KMS-11 (cell line): ENCODE data around the gene RUSC1.
"Not testable (repeated sequence)": the region's sequence is repeated elsewhere in the genome, so short reads cannot be mapped to it uniquely, and the experiment has no call there.

Experiments used
- H2AFZ ChIP-seq: fragments of 200-600 bp; sonication (generic); 2 replicates; pipeline ENCODE4 v1.6.1; 2016; ENCODE audit warnings: antibody characterized with exemption, mixed run types, low read depth
- H3K27ac ChIP-seq: fragments of 200-600 bp; sonication (generic); 2 replicates; pipeline ENCODE4 v1.6.1; 2016; ENCODE audit warnings: mild to moderate bottlenecking, mixed run types
- H3K27me3 ChIP-seq: fragments of 200-600 bp; sonication (generic); 2 replicates; pipeline ENCODE4 v1.6.1; 2017; ENCODE audit warnings: mild to moderate bottlenecking, low read depth, mixed run types, moderate library complexity; ENCODE audit not compliant: insufficient read depth
- H3K36me3 ChIP-seq: fragments of 200-600 bp; sonication (generic); 2 replicates; pipeline ENCODE4 v1.6.1; 2017; ENCODE audit warnings: mild to moderate bottlenecking, mixed run types; ENCODE audit not compliant: insufficient read depth
- H3K4me1 ChIP-seq: fragments of 200-600 bp; sonication (generic); 2 replicates; pipeline ENCODE4 v1.6.1; 2016; ENCODE audit warnings: mild to moderate bottlenecking, low read depth, mixed run types; ENCODE audit not compliant: poor library complexity, severe bottlenecking
- H3K4me2 ChIP-seq: fragments of 200-600 bp; sonication (generic); 2 replicates; pipeline ENCODE4 v1.7.0; 2016; ENCODE audit warnings: mild to moderate bottlenecking, mixed run types
- H3K4me3 ChIP-seq: fragments of 200-600 bp; sonication (generic); IDR thresholded peaks from 2 replicates; pipeline ENCODE4 v1.6.1; 2017; ENCODE audit warnings: low read depth, low read length, mixed read lengths; ENCODE audit not compliant: insufficient read depth
- H3K79me2 ChIP-seq: fragments of 200-600 bp; sonication (generic); 2 replicates; pipeline ENCODE4 v1.6.1; 2016; ENCODE audit warnings: low read depth, mixed run types; ENCODE audit not compliant: insufficient read depth
- H3K9ac ChIP-seq: fragments of 200-600 bp; sonication (generic); 2 replicates; pipeline ENCODE4 v1.6.1; 2016; ENCODE audit warnings: mild to moderate bottlenecking, mixed run types
- H4K20me1 ChIP-seq: fragments of 200-600 bp; sonication (generic); 2 replicates; pipeline ENCODE4 v1.6.1; 2016; ENCODE audit warnings: mild to moderate bottlenecking, mixed run types; ENCODE audit not compliant: insufficient read depth
- TF ChIP-seq, protein P1 (sequence below): fragments of 200-600 bp; sonication (generic); conservative IDR thresholded peaks from 2 replicates; pipeline ENCODE4 v1.6.1; 2017; ENCODE audit warnings: low read depth, mild to moderate bottlenecking, antibody characterized with exemption, low read length, moderate library complexity, mixed read lengths

The RUSC1 gene

DNA sequence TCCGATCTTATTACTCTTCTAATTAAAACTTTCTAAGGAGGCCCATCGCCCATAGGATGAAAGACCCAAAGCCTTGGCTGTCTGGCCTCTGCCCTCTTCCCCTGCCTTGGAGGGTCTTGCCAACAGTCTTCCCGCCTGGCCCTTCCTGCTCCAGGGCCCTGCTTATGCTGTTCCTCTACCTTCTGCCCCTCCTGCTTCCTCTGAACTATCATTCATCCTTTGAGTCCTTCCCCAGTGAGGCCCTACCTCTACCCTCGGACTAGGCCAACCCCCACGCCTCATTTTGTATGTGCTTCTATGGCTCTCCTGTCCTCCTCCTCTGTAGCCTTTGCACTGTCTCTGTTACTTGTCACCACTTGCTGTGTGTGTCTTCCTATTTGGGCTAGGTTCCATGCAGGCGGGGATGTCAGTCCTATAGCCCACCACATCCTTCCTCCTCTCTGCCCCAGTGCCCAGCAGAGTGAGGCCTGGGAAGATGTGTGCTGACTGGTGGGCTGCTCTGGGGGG, 5.4 kb downstream of the RUSC1 start:
- H3K27ac ChIP-seq = peak overlapping the region; percentile 2; the same call in 1 of the 2 replicates
- no peaks in the 10 kb centered on the region; the same call in 1 of the 2 replicates for H3K36me3 ChIP-seq
- no peak overlapping the region for H3K4me2 ChIP-seq
- TF ChIP-seq, protein P1, sequence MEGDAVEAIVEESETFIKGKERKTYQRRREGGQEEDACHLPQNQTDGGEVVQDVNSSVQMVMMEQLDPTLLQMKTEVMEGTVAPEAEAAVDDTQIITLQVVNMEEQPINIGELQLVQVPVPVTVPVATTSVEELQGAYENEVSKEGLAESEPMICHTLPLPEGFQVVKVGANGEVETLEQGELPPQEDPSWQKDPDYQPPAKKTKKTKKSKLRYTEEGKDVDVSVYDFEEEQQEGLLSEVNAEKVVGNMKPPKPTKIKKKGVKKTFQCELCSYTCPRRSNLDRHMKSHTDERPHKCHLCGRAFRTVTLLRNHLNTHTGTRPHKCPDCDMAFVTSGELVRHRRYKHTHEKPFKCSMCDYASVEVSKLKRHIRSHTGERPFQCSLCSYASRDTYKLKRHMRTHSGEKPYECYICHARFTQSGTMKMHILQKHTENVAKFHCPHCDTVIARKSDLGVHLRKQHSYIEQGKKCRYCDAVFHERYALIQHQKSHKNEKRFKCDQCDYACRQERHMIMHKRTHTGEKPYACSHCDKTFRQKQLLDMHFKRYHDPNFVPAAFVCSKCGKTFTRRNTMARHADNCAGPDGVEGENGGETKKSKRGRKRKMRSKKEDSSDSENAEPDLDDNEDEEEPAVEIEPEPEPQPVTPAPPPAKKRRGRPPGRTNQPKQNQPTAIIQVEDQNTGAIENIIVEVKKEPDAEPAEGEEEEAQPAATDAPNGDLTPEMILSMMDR = no peak
- H2AFZ ChIP-seq = no peak overlapping the region
- no peaks in the 10 kb centered on the region for H3K79me2 ChIP-seq
- no peaks in the 10 kb centered on the region; the same call in 1 of the 2 replicates for H4K20me1 ChIP-seq
- H3K27me3 ChIP-seq = no peaks in the 10 kb centered on the region
- no peak overlapping the region for H3K9ac ChIP-seq
- no peak overlapping the region for H3K4me3 ChIP-seq
- peaks cover 20% of the 10 kb centered on the region for H3K4me1 ChIP-seq

DNA sequence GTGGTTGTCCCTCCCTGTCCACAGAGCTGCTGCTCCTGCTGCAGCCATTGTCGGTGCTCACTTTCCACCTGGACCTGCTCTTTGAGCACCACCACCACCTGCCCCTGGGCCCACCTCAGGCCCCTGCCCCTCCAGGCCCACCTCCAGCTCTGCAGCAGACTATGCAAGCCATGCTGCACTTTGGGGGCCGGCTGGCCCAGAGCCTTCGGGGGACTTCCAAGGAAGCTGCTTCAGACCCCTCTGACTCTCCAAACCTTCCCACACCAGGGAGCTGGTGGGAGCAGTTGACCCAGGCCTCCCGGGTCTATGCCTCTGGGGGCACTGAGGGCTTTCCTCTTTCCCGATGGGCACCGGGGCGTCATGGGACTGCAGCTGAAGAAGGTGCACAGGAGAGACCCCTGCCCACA, 5.9 kb downstream of the RUSC1 start:
- no peak overlapping the region for H3K9ac ChIP-seq
- H3K4me2 ChIP-seq = no peak overlapping the region

DNA sequence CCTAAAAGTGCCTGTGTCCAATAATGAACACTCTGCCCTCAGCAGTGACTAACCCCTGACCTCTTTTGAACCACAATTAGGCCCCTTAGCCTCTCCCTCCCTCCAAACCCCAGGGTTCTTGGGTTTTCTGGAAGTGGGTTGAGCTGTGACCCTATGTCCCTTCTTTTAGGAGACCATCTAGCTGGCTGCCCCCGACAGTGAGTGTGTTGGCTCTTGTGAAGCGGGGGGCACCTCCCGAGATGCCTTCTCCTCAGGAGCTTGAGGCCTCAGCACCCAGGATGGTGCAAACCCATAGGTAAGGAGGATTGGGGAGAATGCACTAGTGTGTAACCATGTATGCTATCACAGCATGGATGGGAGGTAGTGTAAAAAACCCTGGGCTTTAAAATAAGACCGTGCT, 7.3 kb downstream of the RUSC1 start:
- Histone ChIP-seq H3K27me3 (no peaks in the 10 kb centered on the region), H3K79me2 (no peaks in the 10 kb centered on the region), H3K4me2 (no peak overlapping the region), H2AFZ (no peak overlapping the region), H4K20me1 (no peaks in the 10 kb centered on the region; the same call in 1 of the 2 replicates), H3K27ac (peak overlapping the region; percentile 1; the same call in 1 of the 2 replicates), H3K36me3 (no peaks in the 10 kb centered on the region; the same call in 1 of the 2 replicates), H3K9ac (no peak overlapping the region), H3K4me1 (peaks cover 13% of the 10 kb centered on the region), H3K4me3 (no peak overlapping the region)
- TF ChIP-seq, protein P1 = 0 out of 2 replicates have a peak, but pooled peaks have one; percentile 7

More for the DNA sequence above, 5.9 kb downstream of the RUSC1 start:
- no peaks in the 10 kb centered on the region for H3K27me3 ChIP-seq
- TF ChIP-seq, protein P1 = no peak
- H3K4me1 ChIP-seq = peaks cover 20% of the 10 kb centered on the region
- no peak overlapping the region for H2AFZ ChIP-seq
- H3K27ac ChIP-seq = no peak overlapping the region
- no peaks in the 10 kb centered on the region for H3K79me2 ChIP-seq
- H4K20me1 ChIP-seq = no peaks in the 10 kb centered on the region; the same call in 1 of the 2 replicates
- no peak overlapping the region for H3K4me3 ChIP-seq
- H3K36me3 ChIP-seq = no peaks in the 10 kb centered on the region; the same call in 1 of the 2 replicates

DNA sequence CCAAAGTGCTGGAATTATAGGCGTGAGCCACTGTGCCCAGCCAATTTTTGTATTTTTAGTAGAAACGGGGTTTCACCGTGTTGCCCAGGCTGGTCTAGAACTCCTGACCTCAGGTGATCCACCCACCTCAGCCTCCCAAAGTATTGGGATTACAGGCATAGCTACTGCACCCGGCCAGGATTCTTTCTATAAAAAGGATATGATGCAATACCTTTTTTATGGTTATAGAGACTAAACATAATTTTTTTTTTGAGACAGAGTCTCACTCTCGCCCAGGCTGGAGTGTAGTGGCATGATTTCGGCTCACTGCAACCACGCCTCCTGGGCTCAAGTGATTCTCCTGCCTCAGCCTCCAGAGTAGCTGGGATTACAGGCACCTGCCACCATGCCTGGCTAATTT, 8.2 kb downstream of the RUSC1 start:
- not testable (repeated sequence) for H2AFZ ChIP-seq, H3K79me2 ChIP-seq, H3K27me3 ChIP-seq, H3K9ac ChIP-seq, H3K27ac ChIP-seq, H3K4me3 ChIP-seq, H4K20me1 ChIP-seq, H3K4me2 ChIP-seq, H3K36me3 ChIP-seq
- H3K4me1 ChIP-seq = peaks cover 13% of the 10 kb centered on the region

DNA sequence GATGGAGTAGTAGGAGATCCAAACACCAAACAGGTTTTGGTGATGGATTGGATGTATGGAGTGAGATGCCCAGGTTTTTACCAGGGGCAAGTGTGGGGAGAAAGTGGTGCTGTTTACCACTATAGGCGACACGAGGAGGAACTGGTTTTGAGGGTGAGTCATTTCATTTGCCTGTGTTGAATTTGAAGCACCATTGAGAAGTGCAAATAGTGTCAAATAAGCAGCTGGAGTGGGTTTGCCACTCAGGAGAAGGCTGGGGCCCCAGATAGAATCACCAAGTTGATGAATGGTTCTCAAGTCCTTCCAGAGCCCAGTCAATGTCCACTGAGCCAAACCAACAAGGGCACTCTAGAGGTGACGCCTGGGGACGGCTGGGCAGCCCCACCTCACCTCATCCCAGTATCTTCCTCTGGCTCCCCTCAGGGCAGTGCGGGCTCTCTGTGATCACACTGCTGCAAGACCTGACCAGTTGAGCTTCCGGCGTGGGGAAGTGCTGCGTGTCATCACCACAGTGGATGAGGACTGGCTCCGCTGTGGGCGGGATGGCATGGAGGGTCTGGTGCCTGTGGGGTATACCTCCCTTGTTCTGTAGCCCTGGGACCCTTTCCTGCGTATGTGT, 9.4 kb downstream of the RUSC1 start:
- H3K36me3 ChIP-seq = no peaks in the 10 kb centered on the region; the same call in 1 of the 2 replicates
- no peak overlapping the region for H2AFZ ChIP-seq
- no peak overlapping the region for H3K9ac ChIP-seq
- H4K20me1 ChIP-seq = no peaks in the 10 kb centered on the region; the same call in 1 of the 2 replicates
- no peaks in the 10 kb centered on the region for H3K79me2 ChIP-seq
- H3K27me3 ChIP-seq = no peaks in the 10 kb centered on the region
- no peak overlapping the region for H3K27ac ChIP-seq
- H3K4me2 ChIP-seq = no peak overlapping the region
- peaks cover 8% of the 10 kb centered on the region for H3K4me1 ChIP-seq
- peak overlapping the region; percentile 6 for H3K4me3 ChIP-seq
- TF ChIP-seq, protein P1 = no peak
